Testis (tissue), 2 donors: ENCODE results near the gene GOSR1.

Experiments
- POLR2A ChIP-seq: fragments of 450-650 bp; IDR thresholded peaks from one replicate; pipeline ENCODE4 v1.6.1; 2017; ENCODE audit warnings: antibody characterized with exemption, mild to moderate bottlenecking, moderate library complexity
- TF ChIP-seq, protein P1 (sequence below), 3 experiments: fragments of 450-650 bp in 2 of 3; fragments of 200-600 bp in 1 of 3; sonication (generic) in 1 of 3; IDR thresholded peaks; one replicate each; pipeline ENCODE4 v1.5.1; 2016 to 2019; ENCODE audit warnings: antibody characterized with exemption in 3 of 3, mild to moderate bottlenecking in 2 of 3, moderate library complexity in 1 of 3

DNA sequence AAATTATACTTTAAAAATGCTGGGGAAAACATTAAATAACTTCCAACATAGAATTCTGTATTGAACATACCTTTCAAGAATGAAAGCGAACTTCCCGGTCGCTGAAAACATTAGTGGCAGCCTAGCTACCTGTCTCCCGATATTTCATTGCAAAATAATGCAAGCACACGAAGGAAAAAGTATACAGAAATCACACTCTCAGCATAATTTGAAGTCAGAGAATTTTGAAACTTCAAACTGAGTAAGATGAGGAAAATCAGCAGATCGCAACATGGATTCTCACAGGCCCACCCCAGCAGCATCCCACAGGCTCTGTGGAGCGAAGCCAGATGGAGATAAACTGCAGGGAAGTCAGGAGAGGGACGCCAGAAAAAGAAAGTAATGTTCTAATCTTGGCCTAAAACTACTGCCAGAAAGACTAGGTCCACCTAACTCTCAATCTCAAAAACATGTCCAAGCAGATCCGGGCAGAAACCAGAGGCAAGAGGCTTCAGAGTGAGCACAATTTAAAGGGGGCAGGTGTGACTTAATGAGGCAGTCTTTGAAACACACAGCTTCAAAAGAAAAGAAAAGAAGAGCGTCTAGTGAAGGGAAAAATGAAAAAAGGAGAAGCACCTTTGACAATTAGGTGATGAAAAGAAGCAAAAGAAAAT lies 4.8 kb upstream of the GOSR1 start:
- TF ChIP-seq, protein P1, sequence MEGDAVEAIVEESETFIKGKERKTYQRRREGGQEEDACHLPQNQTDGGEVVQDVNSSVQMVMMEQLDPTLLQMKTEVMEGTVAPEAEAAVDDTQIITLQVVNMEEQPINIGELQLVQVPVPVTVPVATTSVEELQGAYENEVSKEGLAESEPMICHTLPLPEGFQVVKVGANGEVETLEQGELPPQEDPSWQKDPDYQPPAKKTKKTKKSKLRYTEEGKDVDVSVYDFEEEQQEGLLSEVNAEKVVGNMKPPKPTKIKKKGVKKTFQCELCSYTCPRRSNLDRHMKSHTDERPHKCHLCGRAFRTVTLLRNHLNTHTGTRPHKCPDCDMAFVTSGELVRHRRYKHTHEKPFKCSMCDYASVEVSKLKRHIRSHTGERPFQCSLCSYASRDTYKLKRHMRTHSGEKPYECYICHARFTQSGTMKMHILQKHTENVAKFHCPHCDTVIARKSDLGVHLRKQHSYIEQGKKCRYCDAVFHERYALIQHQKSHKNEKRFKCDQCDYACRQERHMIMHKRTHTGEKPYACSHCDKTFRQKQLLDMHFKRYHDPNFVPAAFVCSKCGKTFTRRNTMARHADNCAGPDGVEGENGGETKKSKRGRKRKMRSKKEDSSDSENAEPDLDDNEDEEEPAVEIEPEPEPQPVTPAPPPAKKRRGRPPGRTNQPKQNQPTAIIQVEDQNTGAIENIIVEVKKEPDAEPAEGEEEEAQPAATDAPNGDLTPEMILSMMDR (IDR thresholded peaks at IDR 0.05), result no peak
- TF ChIP-seq POLR2A, result no peak
